GM21423 (cell line): ENCODE results near the gene SSC4D.
A peak's percentile ranks its signal among the peaks of the same experiment; 100 is the strongest.
"Not testable (repeated sequence)": the region's sequence is repeated elsewhere in the genome, so short reads cannot be mapped to it uniquely, and the experiment has no call there.

Experiments used
- ATAC-seq: cut with Tn5 transposase; IDR thresholded peaks from one replicate; pipeline ENCODE4 v1.9.1; 2021; ENCODE audit warnings: mild to moderate bottlenecking, moderate library complexity; ENCODE audit not compliant: unreplicated experiment

SSC4D gene

DNA sequence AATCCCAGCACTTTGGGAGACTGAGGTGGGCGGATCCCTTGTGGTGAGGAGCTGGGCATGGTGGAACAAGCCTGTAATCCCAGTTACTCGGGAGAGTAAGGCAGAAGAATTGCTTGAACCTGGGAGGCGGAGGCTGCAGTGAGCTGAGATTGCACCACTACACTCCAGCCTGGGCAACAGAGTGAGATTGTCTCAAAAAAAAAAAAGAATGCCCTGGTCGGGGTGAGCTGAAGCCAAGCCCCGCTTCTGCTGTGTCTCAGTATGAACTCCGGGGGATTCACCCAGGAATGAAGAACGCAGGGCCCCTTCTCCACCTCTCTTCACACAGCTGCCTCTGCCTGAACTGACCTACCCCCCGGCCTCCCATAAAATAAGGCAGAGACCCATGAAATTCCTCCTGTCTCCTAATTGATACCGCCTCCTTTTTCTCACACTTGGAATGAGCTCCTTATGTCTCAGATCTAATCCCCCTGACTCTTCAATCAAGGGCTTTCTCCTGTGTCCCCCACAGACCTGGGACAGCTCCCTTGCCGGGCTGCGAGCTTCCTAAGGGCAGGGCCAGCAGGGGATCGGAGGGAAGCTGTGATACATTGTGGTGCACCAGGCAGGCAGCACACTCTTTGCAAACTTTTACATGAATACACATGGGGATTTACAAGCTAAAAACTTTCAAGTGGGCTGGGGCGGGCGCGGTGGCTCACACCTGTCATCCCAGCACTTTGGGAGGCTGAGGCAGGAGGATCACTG is 14.3 kb upstream of the SSC4D start:
- ATAC-seq: no peak

DNA sequence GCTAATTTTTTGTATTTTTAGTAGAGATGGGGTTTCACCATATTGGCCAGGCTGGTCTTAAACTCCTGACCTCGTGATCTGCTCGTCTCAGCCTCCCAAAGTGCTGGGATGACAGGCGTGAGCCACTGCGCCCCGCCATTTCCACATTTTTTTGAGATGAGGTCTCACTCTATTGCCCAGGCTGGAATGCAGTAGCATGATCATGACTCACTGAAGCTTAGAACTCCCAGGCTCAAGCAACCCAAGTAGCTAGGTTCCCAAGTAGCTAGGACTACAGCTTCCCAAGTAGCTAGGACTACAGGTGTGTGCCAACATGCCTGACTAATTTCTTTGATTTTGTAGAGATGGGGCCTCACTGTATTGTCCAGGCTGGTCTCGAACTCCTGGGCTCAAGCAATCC is 11.6 kb upstream of the SSC4D start:
- ATAC-seq: not testable (repeated sequence)

- ATAC-seq: not testable (repeated sequence)
Measured at GRCh38 chr7:76417654-76418310, 8.3 kb upstream of the SSC4D start.

- no peak for ATAC-seq
Measured at GRCh38 chr7:76412249-76412648, 2.8 kb upstream of the SSC4D start.

DNA sequence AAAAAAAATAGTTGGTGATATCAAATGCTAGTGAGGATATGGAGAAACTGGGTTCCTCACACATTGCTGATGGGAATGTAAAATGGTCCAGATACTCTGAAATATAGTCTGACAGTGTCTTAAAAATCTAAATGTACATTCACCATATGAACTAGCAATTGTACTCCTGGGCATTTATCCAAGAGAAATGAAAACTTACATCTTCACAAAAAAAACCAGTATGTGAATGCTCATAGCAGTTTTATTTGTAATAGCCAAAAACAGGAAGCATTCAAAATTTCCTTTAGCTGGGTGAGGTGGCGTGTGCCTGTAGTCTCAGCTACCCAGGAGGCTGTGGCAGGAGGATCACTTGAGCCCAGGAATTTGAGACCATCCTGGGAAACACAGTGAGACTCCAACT is 2.1 kb upstream of the SSC4D start:
- ATAC-seq: no peak

DNA sequence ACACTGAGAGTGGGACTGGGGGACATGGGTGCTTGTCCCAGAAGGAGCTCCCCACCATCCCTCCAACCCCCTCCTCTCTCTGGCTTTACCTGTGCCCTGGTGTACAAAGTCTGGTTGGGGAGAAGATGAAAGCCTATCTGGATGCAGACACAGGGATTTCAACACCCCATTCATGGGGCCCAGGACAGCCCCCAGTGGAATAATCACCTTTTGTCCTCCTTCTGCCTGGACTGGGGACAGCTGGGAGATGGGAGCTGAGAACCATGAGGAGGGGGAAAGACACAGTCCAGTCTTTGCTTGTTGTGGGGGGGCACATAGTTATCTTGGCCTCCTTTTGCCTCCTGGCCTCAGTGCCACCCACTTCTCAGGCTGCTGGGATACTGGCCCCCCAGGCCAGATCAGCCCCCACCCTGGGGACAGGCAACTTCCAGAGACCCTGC is 1.4 kb downstream of the SSC4D start:
- ATAC-seq: no peak

DNA sequence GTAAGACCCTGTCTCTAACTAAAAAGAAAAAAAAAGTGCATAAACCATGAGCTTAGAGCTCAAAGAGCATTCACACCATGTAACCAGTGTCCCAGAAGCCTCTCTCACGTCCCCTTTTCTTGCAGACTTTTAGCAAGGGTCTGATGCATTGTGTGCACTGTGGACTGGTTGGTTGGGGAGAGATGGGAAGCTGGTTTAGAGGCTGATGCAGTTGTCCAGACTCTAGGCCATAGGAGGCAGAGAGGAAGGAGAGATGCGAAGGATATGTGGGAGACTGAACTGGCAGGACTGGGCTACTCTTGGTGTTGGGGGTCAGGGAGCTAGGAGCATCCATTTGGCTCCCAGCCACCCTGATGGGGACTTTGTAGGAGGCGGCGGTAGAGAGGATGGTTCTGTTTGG is 1.8 kb downstream of the SSC4D start:
- ATAC-seq: no peak

- no peak for ATAC-seq
Measured at GRCh38 chr7:76405738-76406137, 3.8 kb downstream of the SSC4D start.

GRCh38 chr7:76403780-76404494 is 5.6 kb downstream of the SSC4D start:
- no peak for ATAC-seq

GRCh38 chr7:76403097-76403496 is 6.4 kb downstream of the SSC4D start:
- not testable (repeated sequence) for ATAC-seq

- ATAC-seq: no peak
Measured at GRCh38 chr7:76400248-76400647, 9.2 kb downstream of the SSC4D start.

DNA sequence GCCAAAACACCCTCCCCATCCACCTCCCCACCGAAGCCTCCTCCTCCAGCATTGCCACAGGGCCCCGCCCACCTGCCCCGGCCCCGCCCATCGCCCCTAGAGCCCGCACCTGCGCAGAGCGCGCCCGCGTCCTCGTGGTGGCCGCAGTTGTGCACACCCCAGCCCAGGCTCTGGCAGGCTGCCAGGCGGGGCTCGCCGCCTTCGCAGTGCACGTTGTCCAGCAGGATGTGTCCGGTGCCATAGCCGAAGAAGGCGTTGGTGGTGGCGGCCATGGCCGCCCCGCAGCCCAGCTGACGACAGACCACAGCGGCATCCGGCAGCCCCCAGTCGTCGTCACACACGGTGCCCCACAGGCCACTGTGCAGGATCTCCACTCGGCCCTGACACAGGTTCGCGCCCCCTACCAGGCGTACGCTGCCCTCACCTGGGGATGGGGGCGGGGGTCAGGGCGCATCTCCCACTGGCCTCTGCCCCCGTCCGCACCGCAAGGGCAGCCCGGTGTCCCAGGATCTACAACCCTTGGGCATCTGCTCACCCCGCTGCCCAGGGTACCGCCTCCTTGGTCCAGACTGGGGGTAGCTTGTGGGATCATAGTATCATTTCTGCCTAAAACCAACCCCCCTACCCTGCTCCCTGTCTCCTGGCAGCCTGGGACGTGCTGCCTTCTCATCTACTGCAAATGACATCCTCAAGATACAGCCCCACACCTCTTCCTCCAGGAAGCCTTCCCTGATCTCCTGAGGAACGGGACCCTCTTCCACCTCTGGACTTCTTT is 11.9 kb downstream of the SSC4D start:
- ATAC-seq: no peak

DNA sequence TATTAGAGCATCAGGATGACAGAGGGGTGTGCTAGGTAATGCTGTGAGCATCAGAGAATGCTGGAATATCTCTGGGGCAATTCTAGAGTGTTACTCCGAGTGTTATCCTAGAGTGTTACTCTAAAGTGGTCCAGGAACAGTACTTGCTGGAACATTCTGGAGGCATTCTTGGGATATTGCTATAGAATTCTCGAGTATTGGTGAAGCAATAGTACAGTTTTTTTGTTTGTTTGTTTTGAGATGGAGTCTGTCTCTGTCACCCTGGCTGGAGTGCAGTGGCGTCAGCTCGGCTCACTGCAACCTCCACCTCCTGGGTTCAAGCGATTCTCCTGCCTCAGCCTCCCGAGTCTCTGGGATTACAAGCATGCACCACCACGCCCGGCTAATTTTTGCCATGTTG is 12.6 kb downstream of the SSC4D start:
- ATAC-seq: no peak

DNA sequence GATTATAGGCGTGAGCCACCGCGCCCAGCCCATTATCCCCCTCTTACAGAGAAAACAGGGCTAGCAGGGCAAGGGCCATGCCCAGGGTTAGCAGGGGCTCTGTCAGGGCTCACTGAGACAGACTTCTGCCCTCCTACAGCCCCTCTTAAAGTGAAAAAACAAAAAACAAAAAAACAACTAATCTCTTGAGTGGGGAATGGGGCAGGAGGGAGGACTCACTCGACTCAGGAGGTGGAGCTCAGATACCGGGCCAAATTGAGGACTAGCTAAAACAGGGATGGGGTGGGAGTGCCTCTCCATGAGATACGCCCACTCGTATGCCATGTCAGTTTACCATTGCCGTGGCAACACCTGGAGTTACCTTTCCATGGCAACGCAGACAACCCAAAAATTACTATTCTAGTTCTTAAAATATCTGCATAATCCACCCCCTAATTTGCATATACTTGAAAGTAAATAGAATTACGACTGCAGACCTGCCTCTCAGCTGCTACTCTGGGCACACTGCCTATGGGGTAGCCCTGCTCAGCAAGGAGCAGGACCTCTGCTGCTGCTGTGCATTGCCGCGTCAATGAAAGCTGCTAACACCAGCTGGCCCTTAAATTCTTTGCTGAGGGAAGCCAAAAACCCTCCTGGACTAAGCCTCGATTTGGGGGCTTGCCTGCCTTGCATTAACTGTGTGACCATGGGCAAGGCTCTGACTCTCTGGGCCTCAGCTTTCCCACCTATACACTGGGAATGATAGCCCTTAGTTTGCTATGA is 13.4 kb downstream of the SSC4D start:
- ATAC-seq: no peak

DNA sequence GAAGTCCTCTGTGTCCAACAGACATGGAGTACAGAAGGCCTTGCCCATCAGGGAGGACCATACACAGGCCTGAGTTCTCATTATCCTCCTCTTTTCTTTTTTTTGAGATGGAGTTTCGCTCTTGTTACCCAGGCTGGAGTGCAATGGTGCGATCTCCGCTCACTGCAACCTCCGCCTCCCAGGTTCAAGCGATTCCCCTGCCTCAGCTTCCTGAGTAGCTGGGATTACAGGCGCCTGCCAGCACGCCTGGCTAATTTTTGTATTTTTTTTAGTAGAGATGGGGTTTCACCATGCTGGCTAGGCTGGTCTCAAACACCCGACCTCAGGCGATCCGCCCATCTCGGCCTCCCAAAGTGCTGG is 13.9 kb downstream of the SSC4D start:
- ATAC-seq: not testable (repeated sequence)

- no peak for ATAC-seq
Measured at GRCh38 chr7:76394957-76395356, 14.5 kb downstream of the SSC4D start.

DNA sequence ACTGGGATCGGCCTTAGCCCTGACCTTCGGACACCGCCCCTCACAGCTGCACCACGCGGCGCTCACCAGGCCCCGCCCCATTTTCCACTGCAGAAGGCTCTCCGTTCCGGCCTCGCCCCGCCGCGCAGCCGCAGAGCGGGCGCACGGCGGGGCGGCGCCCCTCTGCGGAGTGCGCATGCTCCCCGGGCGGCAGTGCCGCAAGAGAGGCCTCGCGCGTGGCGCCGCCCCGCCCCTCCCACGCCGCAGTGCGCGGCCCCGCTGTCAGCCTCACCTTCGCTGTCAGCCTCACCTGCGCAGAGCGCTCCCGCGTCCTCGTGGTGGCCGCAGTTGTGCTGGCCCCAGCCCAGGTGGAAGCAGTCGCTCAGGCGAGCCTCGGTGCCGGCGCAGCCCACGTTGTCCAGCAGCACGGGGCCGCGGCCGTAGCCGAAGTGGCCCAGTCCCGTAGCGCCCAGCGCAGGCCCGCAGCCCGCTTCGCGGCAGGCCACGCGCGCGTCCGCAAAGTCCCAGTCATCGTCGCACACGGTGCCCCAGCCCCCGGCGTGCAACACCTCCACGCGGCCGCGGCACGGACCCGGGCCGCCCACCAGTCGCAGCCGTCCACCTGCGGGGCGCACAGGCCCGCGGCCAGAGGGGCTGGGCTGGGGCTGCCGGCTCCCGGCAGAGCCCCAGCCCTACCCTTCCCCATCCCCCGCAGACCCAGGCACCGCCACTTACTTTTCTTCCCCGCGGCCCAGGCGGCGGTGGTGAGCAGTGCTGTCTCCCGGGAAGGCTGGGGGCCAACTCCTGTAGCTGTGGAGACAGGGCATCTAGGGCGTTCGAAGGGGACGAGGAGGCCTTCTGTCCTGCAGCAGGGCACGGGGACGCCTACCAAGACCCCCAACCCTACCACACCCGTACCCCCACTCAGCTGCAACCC is 16.1 kb downstream of the SSC4D start:
- ATAC-seq: peak; percentile 81

DNA sequence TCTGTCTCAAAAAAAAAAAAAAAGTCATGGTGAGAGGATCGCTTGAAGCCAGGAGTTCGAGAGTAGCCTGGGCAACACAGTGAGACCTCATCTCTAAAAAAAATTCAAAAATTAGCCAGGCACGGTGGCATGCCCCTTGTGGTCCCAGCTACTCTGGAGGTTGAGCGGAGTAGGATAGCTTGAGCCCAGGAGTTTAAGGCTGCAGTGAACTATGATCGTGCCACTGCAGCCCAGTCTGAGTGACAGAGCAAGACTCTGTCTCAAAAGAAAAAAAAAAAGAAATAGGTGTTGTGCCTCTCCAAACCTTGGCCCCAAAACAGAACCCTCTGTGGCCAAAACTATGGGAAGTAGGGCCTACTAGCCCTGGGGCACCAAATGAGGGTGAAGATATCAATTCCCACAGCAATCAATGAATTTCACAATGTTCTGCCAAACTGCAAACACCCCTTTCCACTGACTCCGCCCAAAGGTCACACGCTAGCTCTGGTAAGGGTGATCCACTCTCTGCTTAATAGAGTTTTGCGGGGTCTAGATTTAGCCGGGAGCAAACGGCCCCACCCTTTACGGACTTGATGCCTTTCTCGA is 16.9 kb downstream of the SSC4D start:
- no peak for ATAC-seq

DNA sequence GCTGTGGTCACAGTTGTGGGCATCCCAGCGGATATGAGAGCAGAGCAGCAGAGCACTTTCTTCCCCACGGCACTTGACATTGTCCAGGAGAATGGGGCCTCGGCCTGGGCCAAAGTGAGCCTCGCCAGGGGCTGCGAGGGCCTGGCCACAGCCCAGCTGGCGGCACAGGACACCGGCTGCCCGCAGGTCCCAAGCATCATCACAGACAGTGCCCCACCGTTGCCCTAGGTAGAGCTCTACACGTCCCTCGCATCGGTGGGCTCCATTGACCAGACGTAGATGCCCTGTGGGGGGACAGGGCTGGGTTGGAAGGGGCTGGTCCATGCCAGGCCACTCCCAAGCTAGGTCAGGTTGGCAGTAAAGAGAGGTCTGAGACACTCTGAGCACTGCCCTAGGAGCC is 19.4 kb downstream of the SSC4D start:
- no peak for ATAC-seq
